NOMO-1 treated with DMSO at 0.1 percent for 48 hours (cell line): ENCODE results near the gene SDHD.
"Not testable (repeated sequence)": the region's sequence is repeated elsewhere in the genome, so short reads cannot be mapped to it uniquely, and the experiment has no call there.

ENCODE experiments used
- DNase-seq: peaks from one replicate; lab custom pipeline; 2025; ENCODE audit not compliant: unreplicated experiment; lab: John Stamatoyannopoulos, UW

SDHD gene

DNA sequence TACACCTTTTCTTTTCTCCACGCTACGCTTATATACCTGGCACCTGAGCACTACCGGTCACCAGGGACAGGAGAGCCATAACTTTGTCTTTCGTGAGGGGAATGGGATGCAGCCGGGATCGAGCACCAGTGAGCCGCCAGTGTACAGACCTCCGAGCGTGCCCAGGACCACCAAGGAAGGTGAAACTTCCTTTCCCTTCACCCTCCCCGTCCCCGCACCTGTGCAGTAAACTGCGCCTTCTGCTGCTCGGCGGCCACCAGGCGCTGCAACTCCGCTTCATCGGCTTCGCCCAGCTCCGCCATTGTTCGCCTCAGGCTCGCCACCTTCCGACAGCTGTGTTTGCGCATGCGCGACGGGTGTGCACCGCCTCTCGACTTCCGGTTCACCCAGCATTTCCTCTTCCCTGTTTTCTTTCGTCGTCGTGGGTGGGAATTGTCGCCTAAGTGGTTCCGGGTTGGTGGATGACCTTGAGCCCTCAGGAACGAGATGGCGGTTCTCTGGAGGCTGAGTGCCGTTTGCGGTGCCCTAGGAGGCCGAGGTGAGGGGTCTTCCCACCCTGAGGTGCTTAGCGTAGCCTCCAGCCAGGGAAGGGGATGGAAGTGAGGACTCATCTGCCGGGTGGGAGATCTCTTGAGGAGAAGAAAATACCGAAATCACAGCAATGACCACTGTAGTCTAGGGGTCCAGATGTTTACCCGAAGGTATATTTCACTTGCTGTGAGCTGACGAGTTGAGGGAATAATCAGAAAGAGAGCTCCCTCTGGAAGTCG, at the start of gene SDHD, which contains the start of gene TIMM8B:
Gene SDHD, plus strand, starts transcription at position 452 of the 770 bp plus-strand sequence. Its CDS starts 35 bp downstream, at position 487.
Gene TIMM8B, minus strand, starts transcription at position 335 of the 770 bp plus-strand sequence. Its CDS starts 33 bp downstream, at position 302.
- DNase-seq: peak; percentile 99

DNA sequence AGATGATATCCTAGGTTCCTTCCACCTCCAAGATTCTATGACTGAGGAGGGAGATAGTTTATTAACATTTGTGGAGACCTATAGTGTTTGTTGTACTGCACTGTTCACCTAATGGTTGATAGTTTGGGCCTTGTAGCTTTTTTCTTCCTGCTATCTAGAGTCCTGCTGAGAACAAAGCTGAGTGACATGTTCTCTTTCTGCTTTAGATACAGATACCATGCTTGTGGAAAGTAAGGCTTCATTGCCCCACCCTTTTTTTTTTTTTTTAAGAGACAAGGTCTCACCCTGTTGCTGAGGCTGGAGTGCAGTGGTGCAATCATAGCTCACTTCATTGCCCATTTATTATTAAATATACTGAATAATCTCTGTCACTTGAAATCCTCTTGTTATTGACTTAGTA, 49.1 kb upstream of the SDHD start:
- no peak for DNase-seq

DNA sequence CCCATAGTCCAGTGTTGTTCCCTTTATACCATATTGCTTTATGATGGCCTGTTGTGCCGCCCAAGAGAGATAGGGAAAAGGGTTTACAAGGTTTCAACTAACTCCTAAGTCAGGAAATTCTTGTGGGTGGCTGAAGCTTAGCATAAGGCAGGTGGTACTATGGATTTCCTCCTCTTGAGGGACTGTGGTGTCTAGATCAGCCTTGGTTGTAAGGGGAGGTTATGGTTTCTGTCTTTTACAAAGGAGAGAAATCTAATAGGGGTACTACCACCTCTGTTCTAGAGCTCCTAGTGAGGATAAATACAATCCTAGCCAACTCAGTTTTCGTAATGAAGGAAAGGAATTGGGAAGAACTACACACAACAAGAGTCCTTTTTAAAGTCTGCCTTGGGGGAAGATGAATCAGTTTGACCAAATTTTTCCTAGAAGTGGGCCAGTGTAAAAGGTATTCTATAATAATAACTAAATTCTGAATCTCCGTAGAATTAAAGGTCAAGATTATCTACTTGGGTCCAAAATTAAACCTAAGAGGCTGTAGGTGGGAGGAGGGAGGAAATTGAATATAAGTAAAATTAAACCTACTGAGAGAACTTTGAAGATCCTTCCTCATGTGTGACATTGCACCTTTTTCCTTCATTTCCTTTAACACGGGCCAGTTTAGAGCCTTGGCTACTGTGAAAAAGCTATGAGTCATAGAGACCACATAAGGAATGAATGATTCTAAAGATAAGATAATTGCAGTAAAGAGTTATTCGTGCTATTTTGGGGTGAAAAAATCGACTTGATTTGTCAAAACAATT, 44.3 kb upstream of the SDHD start:
- no peak for DNase-seq

DNA sequence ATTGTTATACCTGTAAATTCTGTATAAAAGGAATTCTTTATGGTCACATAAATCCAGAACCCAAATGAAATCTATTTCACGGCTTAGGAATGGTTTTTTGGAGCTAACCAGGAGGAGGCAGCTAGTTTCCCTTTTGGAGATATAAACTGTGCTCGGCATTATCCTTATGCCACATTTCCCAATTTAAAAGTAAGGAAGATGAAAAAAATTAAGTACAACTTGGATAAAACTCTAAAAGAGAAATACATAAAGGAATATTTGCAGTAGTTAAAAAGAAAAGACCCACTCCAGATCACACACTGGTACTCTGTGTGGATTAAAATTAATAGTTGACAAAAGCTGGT, 43.7 kb upstream of the SDHD start:
- no peak for DNase-seq

DNA sequence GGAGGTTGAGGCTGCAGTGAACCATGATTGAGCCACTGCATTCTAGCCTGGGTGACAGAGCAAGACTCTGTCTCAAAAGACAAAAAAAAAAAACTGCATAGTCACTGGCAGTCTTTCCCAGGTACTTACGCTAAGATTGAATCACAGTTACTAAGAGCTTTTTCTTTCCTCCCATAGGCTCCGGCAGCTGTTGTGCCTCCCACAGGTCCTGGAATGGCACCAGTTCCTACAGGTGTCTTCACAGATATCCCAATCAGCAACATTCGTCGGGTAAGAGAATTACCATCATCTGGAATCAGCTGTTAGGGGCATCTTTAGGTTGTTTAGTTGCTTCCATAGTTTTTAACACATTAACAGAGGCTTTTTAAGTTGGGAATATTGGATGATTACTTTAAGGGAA, 41.7 kb upstream of the SDHD start:
- no peak for DNase-seq

DNA sequence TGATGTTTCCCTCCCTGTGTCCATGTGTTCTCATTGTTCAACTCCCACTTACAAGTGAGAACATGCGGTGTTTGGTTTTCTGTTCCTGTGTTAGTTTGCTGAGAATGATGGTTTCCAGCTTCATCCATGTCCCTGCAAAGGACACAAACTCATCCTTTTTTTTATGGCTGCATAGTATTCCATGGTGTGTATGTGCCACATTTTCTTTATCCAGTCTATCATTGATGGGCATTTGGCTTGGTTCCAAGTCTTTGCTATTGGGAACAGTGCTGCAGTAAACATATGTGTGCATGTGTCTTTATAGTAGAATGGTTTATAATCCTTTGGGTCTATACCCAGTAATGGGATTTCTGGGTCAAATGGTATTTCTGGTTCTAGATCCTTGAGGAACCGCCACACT, 40.0 kb upstream of the SDHD start:
- not testable (repeated sequence) for DNase-seq

DNA sequence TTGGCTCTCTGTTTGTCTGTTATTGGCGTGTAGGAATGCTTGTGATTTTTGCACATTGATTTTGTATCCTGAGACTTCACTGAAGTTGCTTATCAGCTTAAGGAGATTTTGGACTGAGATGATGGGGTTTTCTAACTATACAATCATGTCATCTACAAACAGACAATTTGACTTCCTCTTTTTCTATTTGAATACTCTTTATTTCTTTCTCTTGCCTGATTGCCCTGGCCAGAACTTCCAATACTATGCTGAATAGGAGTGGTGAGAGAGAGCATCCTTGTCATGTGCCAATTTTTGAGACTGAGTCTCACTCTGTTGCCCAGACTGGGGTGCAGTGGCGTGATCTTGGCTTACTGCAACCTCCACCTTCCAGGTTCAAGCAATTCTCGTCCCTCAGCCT, 38.4 kb upstream of the SDHD start:
- DNase-seq: not testable (repeated sequence)

DNA sequence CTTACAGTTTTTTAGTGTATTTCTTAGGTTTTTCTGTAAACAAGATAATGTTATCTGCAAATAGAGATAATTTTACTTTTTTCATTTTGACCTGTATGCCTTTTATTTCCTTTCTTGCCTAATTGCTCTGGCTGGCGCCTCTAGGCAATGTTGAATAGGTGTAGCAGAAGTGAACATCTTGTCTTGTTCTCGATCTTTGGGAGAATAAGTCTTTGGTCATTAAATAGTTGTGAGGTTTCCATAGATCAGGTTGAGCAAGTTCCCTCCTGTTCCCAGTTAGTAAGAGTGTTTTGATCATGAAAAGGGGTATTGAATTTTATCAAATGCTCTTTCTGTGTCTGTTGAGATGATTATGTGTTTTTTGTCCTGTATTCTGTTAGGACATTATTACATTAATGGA, 36.9 kb upstream of the SDHD start:
- no peak for DNase-seq

DNA sequence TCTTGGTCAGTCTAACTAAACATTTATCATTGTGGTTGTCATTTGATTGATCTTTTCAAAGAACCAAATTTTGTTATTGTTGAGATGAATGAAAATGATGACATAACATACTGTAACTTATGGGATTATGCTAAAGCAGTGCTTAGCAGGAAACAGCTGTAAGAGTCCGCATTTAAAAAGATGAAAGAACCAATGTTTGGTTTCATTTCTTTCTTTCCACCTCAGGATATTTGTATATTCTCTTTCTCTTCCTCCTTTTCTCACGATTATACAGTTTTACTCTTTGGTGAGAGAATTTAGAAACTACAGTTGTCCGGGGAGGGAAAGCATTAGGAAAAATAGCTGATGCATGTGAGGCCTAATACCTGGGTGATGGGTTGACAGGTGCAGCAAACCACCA, 36.0 kb upstream of the SDHD start:
- peak; percentile 53 for DNase-seq

DNA sequence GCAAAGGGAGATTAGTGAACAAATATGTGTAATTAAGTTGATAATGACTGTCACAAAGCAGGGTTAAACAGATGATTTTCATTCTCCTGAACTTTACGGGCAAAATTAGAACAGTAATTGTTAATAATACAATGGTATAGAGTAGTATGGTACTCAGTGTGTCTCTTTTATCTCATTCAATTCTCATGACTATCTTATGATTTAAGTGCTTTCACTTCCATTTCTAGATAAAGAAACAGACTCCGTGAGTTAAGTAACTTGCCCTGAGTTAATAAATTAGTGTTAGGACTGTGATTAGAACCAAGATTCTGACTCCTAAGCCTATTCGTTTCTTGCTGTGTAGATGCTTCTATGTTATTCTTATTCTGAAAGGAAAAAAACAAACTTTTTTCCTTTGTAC, 34.9 kb upstream of the SDHD start:
- DNase-seq: no peak

DNA sequence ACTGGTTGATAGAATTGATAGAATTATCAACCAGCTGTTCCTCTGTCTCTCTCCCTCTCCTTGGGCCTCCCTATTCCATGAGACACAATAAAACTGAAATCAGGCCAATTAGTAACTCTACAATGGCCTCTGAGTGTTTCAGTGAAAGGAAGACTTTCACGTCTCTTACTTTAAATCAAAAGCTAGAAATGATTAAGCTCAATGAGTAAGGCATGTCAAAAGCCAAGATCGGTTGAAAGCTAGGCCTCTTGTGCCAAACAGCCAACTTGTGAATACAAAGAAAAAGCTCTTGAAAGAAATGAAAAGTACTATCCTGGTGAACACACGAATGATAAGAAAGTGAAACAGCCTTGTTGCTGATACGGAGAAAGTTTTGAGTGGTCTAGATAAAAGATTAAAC, 29.5 kb upstream of the SDHD start:
- no peak for DNase-seq

DNA sequence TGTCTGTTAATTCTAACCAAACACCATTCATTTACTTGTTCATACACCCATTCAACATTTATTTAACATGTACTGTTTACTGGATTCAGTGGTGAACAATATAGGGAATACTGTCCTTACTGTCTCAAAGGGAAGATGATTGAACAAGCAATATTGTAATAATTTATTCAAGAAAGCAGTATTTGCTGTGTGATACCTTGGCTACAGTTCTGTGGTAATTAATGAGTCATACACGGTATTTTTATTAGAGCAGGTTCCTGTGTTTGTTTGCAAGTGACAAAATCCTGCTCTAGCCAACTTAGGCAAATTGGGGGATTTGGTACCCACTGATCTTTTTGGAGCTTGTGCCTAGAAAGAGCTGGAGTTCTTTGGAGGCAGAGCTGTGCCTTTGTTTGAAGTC, 28.6 kb upstream of the SDHD start:
- no peak for DNase-seq

DNA sequence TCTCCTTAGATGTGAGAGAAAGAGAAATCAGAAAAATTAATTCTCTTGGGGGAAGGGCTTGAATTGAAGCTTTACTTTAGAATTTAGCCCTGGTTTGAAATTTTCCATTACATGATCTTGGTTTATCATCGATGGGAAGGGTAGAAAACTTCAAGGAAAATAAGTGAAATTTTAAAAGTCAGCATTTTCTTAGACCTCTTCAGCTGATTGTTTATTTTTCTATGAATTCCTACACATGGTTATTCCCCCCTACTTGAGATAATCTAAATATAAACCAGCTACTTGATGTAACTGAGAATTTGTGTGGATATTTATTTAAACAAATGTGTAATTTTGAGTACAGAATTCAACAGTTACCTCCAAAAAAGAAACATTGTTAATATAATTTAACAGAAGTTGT, 23.8 kb upstream of the SDHD start:
- DNase-seq: no peak

DNA sequence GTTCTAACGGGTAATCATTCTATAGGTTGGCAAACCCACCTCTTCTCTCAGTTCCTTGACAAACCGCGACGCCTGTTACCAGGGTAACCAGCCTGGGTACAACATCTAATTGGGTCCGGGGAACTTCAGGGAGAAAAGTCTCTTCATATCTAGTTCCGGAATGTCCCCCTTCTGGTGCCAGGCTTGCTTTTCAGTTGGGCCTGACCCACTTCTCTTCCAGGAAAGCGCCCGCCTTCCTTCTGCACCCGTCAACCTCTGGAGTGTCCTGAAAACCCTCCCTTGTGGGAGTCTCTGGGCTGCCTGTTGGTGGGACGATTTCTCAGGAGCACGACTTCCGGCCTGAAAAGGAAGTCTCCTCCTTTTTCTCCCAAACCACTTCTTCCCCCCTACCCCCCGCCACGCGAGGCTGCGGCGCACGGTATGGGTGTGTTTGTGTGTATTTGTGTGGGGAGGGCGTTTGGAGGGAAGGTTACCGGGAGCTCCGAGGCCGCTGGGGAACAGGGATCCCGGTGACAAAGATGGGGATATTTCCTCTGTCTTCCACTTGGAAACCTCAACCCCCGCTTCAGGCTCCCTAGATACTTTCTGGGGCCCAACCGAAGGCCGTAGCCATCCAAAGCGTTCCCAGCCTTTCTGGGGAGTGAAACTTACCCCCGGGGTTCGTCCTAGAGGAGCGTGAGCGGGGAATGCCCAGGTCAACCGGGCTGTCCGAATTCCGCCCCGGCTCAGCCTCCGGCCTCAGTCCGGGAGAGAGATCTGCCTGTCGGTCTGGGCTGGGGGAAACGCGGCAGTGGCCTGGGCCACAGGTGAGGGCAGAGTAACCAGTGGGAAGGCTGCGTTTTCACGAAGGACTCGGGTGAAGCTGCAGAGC, 12.5 kb upstream of the SDHD start, which contains the start of the genes NKAPD1 and PIH1D2:
Gene NKAPD1, plus strand, starts transcription at position 359 of the 871 bp plus-strand sequence. CDS start 1,276 bp downstream, outside the sequence.
Gene PIH1D2, minus strand, starts transcription at position 77 of the 871 bp plus-strand sequence. CDS start 843 bp downstream, outside the sequence.
- peak; percentile 78 for DNase-seq

DNA sequence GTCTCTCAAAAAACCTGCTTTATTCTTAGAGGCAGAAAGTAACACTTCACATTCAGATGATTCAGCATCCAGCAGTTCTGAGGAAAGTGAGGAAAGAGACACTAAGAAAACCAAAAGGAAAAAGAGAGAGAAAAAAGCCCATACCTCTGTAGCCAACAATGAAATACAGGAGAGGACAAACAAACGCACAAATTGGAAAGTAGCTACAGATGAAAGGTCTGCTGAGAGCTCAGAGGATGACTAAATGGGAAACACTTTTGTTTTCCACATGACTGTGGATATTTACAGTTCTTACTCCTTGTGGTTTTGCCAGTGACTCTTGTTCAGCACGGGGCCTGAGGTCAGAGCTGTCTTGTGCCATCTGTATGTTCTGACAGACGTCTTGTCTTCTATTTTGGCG, 3.9 kb upstream of the SDHD start:
- DNase-seq: no peak

DNA sequence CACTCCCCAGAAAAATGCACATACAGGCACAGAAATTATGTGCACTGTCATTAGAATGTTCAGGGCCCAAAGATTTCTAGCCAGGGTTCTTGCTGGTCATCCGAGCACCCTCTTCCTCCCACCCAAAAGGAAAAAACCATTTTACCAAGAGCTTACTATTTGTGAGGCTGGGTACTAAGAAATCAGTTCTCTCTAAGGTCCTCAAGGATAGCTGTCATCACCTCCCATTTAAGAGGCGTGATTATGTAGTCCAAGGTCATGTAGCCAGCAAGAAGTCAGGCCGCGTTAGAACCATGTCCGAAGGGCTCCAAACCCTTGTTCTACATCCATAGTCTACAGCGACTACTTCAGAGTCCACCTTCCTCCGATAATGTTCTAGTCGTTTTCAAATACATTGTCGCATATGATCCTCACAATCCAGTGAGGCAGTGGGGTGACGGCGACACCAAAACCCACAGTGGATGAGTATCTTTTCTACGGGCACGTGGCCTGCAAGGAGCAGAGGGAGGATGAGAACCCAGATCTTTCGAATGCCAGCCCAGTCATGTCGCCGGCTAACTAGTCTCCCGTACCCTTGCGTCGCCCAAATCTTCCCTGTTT, 751 bp upstream of the SDHD start:
- DNase-seq: peak; percentile 40

DNA sequence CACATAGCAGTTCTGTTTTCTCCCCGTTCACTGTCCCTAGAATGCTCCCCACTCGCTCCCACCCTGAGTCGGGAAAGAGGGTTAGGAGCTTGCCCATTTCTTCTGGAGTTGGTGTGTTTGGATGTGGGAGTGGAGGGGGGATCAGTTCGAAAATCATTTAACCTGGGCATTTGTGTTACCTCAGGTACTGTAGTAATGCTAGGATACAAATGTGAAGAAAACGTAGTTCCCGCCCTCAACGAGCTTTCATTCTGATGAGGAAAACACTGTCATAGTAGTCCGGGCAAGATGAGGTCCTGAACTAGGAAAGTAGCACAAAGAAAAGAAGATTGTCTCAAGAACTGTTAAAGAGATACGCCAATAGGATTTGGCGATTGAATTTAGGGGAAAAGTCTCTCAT, 539 bp downstream of the SDHD start:
- no peak for DNase-seq

DNA sequence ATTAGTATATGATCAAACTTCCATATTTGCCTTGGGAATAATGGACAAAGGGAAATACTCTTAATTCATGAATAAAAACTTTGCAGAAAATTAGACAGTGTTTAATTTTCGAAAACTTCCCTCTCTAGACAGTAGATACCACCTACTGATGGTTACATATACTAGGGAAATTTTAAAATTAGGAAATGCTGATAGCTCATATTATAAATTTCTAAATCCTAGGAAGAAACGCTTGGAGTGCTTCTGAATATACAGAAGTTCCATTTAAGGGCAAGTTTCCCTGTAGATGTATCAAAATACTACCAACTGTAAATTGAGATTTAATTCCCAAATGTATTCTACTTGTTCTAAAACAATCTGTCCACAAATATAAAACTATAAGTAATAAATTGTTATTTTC, 8.6 kb downstream of the SDHD start:
- not testable (repeated sequence) for DNase-seq

DNA sequence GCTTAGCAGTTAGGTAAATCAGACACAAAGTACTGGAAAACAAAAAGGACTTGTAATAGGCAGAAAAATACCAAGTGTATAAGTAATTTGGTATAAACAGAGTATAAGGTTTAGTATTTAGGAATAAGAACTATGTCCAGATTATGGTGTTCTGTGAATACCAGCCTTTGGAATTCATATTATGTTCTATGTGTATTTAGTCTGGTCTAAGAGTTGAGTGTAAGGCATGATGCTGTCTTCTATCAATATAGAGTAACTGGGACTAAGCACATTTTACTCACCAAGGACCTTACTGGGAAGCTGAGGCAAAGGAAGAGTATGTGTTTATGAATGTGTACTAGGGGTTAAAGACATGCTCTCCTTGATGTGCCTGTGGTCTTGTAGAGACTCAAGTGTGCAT, 9.5 kb downstream of the SDHD start:
- DNase-seq: no peak

DNA sequence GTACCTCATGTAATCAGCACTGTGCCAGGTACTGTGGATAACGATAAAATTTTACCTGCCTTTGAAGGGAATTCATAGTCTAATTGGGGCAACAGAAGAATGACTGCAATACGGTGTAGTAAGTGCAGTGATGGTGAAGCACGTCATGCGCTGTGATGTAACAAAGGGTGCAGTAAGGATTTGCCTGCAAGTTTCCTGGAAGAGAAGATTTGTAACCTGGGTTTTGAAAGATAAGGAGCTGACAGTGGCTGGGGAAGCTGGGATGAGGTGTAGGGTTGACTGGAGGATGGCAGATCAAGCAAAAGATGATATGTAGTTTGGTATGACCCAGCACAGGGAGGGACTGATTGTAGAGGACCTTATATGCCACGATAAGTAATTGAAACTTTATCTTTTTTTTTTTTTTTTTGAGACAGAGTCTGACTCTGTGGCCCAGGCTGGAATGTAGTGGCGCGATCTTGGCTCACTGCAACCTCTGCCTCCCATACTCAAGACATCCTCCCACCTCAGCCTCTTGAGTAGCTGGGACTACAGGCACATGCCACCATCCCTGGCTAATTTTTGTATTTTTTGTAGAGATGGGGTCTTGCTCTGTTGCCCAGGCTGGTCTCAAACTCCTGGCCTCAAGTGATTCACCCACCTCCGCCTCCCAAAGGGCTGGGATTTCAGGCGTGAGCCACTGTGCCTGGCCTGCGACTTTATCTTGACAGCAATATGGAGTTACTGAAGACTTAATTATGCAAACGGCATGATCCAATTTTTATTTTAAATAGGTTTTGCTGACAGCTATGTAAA, 11.3 kb downstream of the SDHD start:
- DNase-seq: no peak
